Measurements from ENCODE around the gene TTC39C.

DNA sequence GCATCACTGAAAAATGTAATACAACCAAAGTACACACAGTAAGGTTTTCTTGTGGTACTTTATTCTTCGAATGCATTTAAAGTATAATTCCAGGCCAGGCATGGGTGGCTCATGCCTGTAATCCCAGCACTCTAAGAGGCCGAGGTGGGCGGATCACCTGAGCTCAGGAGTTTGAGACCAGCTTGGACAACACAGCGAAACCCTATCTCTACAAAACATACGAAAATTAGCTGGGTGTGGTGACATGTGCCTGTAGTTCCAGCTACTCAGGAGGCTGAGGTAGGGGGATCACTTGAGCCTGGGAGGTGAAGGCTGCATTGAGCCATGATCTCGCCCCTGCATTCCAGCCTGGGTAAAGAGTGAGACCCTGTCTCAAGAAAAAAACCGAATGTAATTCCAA, 3.9 kb upstream of the TTC39C start:
- TF ChIP-seq HDAC2 (IDR thresholded peaks at IDR 0.05) (no peak), POLR2A (IDR thresholded peaks at IDR 0.05; ENCODE audit: low read length) (no peak), RAD21 (conservative IDR thresholded peaks at IDR 0.05 in 1 of 2, IDR thresholded peaks at IDR 0.05 in 1 of 2) (no peak), MAFK (IDR thresholded peaks at IDR 0.05; ENCODE audit: partially characterized antibody) (no peak), JUNB (IDR thresholded peaks at IDR 0.05) (no peak), MYC (IDR thresholded peaks at IDR 0.05; ENCODE audit: borderline replicate concordance, low read length) (no peak), SMC3 (IDR thresholded peaks at IDR 0.05) (no peak), HOXB5 (CRISPR knock-in tag; IDR thresholded peaks at IDR 0.05) (no peak), ZNF302 (CRISPR knock-in tag; IDR thresholded peaks at IDR 0.05) (no peak)
- TF ChIP-seq, protein P1, sequence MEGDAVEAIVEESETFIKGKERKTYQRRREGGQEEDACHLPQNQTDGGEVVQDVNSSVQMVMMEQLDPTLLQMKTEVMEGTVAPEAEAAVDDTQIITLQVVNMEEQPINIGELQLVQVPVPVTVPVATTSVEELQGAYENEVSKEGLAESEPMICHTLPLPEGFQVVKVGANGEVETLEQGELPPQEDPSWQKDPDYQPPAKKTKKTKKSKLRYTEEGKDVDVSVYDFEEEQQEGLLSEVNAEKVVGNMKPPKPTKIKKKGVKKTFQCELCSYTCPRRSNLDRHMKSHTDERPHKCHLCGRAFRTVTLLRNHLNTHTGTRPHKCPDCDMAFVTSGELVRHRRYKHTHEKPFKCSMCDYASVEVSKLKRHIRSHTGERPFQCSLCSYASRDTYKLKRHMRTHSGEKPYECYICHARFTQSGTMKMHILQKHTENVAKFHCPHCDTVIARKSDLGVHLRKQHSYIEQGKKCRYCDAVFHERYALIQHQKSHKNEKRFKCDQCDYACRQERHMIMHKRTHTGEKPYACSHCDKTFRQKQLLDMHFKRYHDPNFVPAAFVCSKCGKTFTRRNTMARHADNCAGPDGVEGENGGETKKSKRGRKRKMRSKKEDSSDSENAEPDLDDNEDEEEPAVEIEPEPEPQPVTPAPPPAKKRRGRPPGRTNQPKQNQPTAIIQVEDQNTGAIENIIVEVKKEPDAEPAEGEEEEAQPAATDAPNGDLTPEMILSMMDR (IDR thresholded peaks at IDR 0.05): no peak
- TF ChIP-seq, protein P2, sequence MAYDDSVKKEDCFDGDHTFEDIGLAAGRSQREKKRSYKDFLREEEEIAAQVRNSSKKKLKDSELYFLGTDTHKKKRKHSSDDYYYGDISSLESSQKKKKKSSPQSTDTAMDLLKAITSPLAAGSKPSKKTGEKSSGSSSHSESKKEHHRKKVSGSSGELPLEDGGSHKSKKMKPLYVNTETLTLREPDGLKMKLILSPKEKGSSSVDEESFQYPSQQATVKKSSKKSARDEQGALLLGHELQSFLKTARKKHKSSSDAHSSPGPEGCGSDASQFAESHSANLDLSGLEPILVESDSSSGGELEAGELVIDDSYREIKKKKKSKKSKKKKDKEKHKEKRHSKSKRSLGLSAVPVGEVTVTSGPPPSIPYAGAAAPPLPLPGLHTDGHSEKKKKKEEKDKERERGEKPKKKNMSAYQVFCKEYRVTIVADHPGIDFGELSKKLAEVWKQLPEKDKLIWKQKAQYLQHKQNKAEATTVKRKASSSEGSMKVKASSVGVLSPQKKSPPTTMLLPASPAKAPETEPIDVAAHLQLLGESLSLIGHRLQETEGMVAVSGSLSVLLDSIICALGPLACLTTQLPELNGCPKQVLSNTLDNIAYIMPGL (CRISPR knock-in tag; IDR thresholded peaks at IDR 0.05; ENCODE audit: borderline replicate concordance): no peak
